PFSK-1 (cell line): ENCODE data around the gene NRXN3.

Experiments used
- POLR2AphosphoS5 ChIP-seq: IDR thresholded peaks from 2 replicates; pipeline ENCODE4 v1.6.1; 2012; ENCODE audit warnings: low read depth, mild to moderate bottlenecking, control low read depth, low read length, moderate library complexity
- SIN3A ChIP-seq: IDR thresholded peaks from 2 replicates; pipeline ENCODE4 v1.6.1; 2012; ENCODE audit warnings: mild to moderate bottlenecking, low read length, moderate library complexity, borderline replicate concordance; ENCODE audit not compliant: insufficient read depth
- TAF1 ChIP-seq: IDR thresholded peaks from 2 replicates; pipeline ENCODE4 v1.6.1; 2012; ENCODE audit warnings: low read length, control low read depth, borderline replicate concordance; ENCODE audit not compliant: insufficient read depth

GRCh38 chr14:78228702-78229327 is 58.6 kb downstream of the NRXN3 start:
- TF ChIP-seq POLR2AphosphoS5 (no peak), SIN3A (no peak), TAF1 (no peak)
